HepG2 (cell line): Measurements from ENCODE around the gene DIS3L2. TPM values are rescaled to one million over a fixed set of nuclear protein-coding genes. Genes with fewer than 3 reads are reported as not detected.
A peak's percentile ranks its signal among the peaks of the same experiment; 100 is the strongest.

ENCODE experiments used
- AHR ChIP-seq: IDR thresholded peaks from 2 replicates; pipeline ENCODE4 v1.6.1; 2018; ENCODE audit warnings: missing genetic modification reagents, missing compliant biosample characterization
- ARNTL ChIP-seq: sonication (generic); formaldehyde crosslinking; IDR thresholded peaks from 2 replicates; pipeline ENCODE4 v1.4.0; 2020; ENCODE audit warnings: mild to moderate bottlenecking, missing genetic modification reagents
- HNRNPUL1 ChIP-seq: fragments of 200-400 bp; formaldehyde crosslinking; IDR thresholded peaks from 2 replicates; pipeline ENCODE4 v1.6.1; 2017; ENCODE audit warnings: low read depth, mild to moderate bottlenecking, low read length, moderate library complexity
- IRF1 ChIP-seq: sonication (generic); formaldehyde crosslinking; IDR thresholded peaks from 2 replicates; pipeline ENCODE4 v1.4.0; 2020; ENCODE audit warnings: low read depth, mild to moderate bottlenecking, missing genetic modification reagents
- IRX3 ChIP-seq: sonication (generic); formaldehyde crosslinking; IDR thresholded peaks from 2 replicates; pipeline ENCODE4 v1.8.1; 2023; ENCODE audit warnings: mild to moderate bottlenecking, low read depth, missing genetic modification reagents, borderline replicate concordance
- KIAA2018 ChIP-seq: sonication (generic); formaldehyde crosslinking; IDR thresholded peaks from 2 replicates; pipeline ENCODE4 v1.5.0; 2020; ENCODE audit warnings: mild to moderate bottlenecking, missing genetic modification reagents, borderline replicate concordance
- SOX6 ChIP-seq, 2 experiments: fragments of 450-650 bp in 1 of 2; sonication (generic) in 1 of 2; formaldehyde crosslinking in 1 of 2; IDR thresholded peaks; 2 replicates each; pipeline versions ENCODE4 v1.4.0 to v1.6.1; 2017 to 2020; ENCODE audit warnings: antibody characterized with exemption in 1 of 2, mild to moderate bottlenecking in 1 of 2, missing genetic modification reagents in 1 of 2
- ZBTB34 ChIP-seq: sonication (generic); formaldehyde crosslinking; IDR thresholded peaks from 2 replicates; pipeline ENCODE4 v1.8.0; 2022; ENCODE audit warnings: mild to moderate bottlenecking, missing genetic modification reagents
- ZBTB7A ChIP-seq: sonication (generic); formaldehyde crosslinking; IDR thresholded peaks from 2 replicates; pipeline ENCODE4 v1.8.0; 2022; ENCODE audit warnings: mild to moderate bottlenecking, missing genetic modification reagents
- ZEB1 ChIP-seq: IDR thresholded peaks from 2 replicates; pipeline ENCODE4 v1.6.1; 2012; ENCODE audit warnings: mild to moderate bottlenecking, low read depth, inconsistent platforms; ENCODE audit not compliant: insufficient replicate concordance
- ZNF124 ChIP-seq: sonication (generic); formaldehyde crosslinking; IDR thresholded peaks from 2 replicates; pipeline ENCODE4 v1.4.0; 2020; ENCODE audit warnings: missing genetic modification reagents
- ZNF558 ChIP-seq: sonication (generic); formaldehyde crosslinking; IDR thresholded peaks from 2 replicates; pipeline ENCODE4 v1.9.0; 2022; ENCODE audit warnings: mild to moderate bottlenecking, missing genetic modification reagents, borderline replicate concordance
- ZNF569 ChIP-seq: sonication (generic); formaldehyde crosslinking; IDR thresholded peaks from 2 replicates; pipeline ENCODE4 v1.5.0; 2020; ENCODE audit warnings: mild to moderate bottlenecking, missing genetic modification reagents, moderate library complexity, borderline replicate concordance
- ZNF598 ChIP-seq: sonication (generic); formaldehyde crosslinking; IDR thresholded peaks from 2 replicates; pipeline ENCODE4 v1.5.1; 2020; ENCODE audit warnings: mild to moderate bottlenecking, missing genetic modification reagents, borderline replicate concordance
- ZNF703 ChIP-seq: sonication (generic); formaldehyde crosslinking; IDR thresholded peaks from 2 replicates; pipeline ENCODE4 v1.5.1; 2020; ENCODE audit warnings: missing genetic modification reagents, mild to moderate bottlenecking, moderate library complexity, borderline replicate concordance
- ZNF746 ChIP-seq: sonication (generic); formaldehyde crosslinking; IDR thresholded peaks from 2 replicates; pipeline ENCODE4 v1.8.0; 2022; ENCODE audit warnings: mild to moderate bottlenecking, missing genetic modification reagents
- polyA plus RNA-seq, 8 experiments: library from polyadenylated mRNA; depleted of rRNA in 3 of 8; stranded (reverse) in 7 of 8; unstranded in 1 of 8; fragments of >200 nt; fragmentation: Illumina TruSeq in 4 of 8; extraction: Trizol in 4 of 8; gene quantifications; 2 replicates each; pipeline versions ENCODE4 v1.2.1 to v1.2.3, GENCODE V29; 2011 to 2016; ENCODE audit warnings: low read depth in 4 of 8, missing spikeins in 1 of 8, mixed read lengths in 1 of 8; ENCODE audit not compliant: insufficient read depth in 1 of 8
- total RNA-seq, 5 experiments: library from RNA; depleted of rRNA; stranded (reverse); fragments of >200 nt; fragmentation: Illumina TruSeq; extraction: Trizol; gene quantifications; 2 replicates each; pipeline ENCODE4 v1.2.3, GENCODE V29; 2016; ENCODE audit warnings: low read depth in 1 of 5

The DIS3L2 gene
- total and polyA plus RNA-seq, 2 of the 13 experiments (the other 11 are each of a cell fraction or from before 2014, with no cell fraction given): 7.0 to 23.9 TPM

- no peak for TF ChIP-seq ZEB1
- no peak for TF ChIP-seq AHR
- no peak for TF ChIP-seq SOX6 (IDR thresholded peaks at IDR 0.05)
- peak; percentile 59 for TF ChIP-seq SOX6 (CRISPR knock-in tag; IDR thresholded peaks at IDR 0.05)
- no peak for TF ChIP-seq HNRNPUL1
- TF ChIP-seq ZNF598 (CRISPR knock-in tag): peak; percentile 36; the same call in 1 of the 2 replicates
- no peak for TF ChIP-seq ARNTL (CRISPR knock-in tag)
- no peak for TF ChIP-seq ZBTB7A (CRISPR knock-in tag)
- TF ChIP-seq ZNF746 (CRISPR knock-in tag): no peak
- no peak for TF ChIP-seq ZNF569 (CRISPR knock-in tag)
- TF ChIP-seq ZNF703 (CRISPR knock-in tag): no peak
- no peak for TF ChIP-seq KIAA2018 (CRISPR knock-in tag)
- no peak for TF ChIP-seq IRX3
- TF ChIP-seq ZNF558 (CRISPR knock-in tag): no peak
- TF ChIP-seq ZNF124 (CRISPR knock-in tag): no peak
- no peak for TF ChIP-seq IRF1 (CRISPR knock-in tag)
- TF ChIP-seq ZBTB34: no peak
Measured at GRCh38 chr2:231957913-231958763, 3.4 kb upstream of the DIS3L2 start (continued).
